ENCODE results near the gene OSBPL9. TPM values are rescaled to one million over a fixed set of nuclear protein-coding genes. Genes with fewer than 3 reads are reported as not detected.

Gene OSBPL9
- total RNA-seq, 4 donors from 2014 or later = 65.8 to 206 (median 136) TPM

DNA sequence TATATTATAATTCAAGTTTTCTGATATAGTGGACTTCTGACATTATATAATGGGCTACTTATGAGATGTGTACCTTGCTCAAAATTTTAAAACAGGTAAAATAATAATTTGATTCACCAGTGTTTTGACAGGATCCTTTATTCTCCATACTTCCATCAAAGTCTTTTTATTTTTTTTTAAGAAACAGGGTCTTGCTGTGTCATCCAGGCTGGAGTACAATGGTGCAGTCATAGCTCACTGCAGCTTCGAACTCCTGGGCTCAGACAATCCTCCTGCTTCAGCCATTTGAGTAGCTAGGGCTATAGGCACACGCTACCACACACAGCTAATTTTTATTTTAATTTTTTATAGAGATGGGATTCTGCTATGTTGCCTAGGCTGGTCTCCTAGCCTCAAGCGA, 132.3 kb downstream of the OSBPL9 start:
- intact Hi-C loops (cut with DNase I; ENCODE audit: low total_unique reads) = no loop called here
- DNase-seq (no peak), ATAC-seq (no peak)
- Histone ChIP-seq H3K27me3 (no peaks in the 10 kb centered on the region), H3K9me3 (no peaks in the 10 kb centered on the region), H3K4me3 (no peak overlapping the region), H3K36me3 (peaks cover 0 to 28% of the 10 kb centered on the region in 2 donors), H3K27ac (no peak overlapping the region), H3K4me1 (peaks cover 7 to 8% of the 10 kb centered on the region in 2 donors)
- TF ChIP-seq, protein P1, sequence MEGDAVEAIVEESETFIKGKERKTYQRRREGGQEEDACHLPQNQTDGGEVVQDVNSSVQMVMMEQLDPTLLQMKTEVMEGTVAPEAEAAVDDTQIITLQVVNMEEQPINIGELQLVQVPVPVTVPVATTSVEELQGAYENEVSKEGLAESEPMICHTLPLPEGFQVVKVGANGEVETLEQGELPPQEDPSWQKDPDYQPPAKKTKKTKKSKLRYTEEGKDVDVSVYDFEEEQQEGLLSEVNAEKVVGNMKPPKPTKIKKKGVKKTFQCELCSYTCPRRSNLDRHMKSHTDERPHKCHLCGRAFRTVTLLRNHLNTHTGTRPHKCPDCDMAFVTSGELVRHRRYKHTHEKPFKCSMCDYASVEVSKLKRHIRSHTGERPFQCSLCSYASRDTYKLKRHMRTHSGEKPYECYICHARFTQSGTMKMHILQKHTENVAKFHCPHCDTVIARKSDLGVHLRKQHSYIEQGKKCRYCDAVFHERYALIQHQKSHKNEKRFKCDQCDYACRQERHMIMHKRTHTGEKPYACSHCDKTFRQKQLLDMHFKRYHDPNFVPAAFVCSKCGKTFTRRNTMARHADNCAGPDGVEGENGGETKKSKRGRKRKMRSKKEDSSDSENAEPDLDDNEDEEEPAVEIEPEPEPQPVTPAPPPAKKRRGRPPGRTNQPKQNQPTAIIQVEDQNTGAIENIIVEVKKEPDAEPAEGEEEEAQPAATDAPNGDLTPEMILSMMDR (IDR thresholded peaks at IDR 0.05 in 4 of 5, conservative IDR thresholded peaks at IDR 0.05 in 1 of 5) = no peak
- no peak for TF ChIP-seq POLR2A (IDR thresholded peaks at IDR 0.05)
- in situ Hi-C loops (cut with MboI; ENCODE audit: low sequenced_read_pairs in 4 of 4) = no loop called here

DNA sequence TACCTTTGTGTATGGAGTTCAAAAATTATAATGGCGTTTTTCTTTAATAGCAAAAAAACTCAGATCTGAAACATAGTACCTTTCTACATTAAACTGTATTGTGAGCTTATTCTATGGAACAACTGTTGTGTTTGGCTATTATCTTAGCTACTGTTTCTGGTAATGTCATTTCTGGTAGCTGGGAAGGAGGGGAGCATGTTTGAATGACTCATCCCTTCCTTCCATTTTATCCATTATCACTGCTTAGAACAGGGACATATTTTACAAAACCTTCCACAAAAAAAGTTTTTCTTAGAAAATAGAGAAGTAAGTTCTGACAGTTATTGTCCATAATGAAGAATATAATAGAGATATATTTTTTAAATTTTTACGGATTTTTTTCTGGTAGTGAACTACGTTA, 133.3 kb downstream of the OSBPL9 start:
- Histone ChIP-seq H3K4me1 (peaks cover 0 to under 1% of the 10 kb centered on the region in 2 donors), H3K4me3 (no peak overlapping the region), H3K36me3 (peaks cover 0 to 35% of the 10 kb centered on the region in 2 donors), H3K9me3 (no peaks in the 10 kb centered on the region), H3K27ac (peak overlapping the region in 1 of 4 donors; percentile 15), H3K27me3 (no peaks in the 10 kb centered on the region)
- intact Hi-C loops (cut with DNase I; ENCODE audit: low total_unique reads) (no loop called here), in situ Hi-C loops (cut with MboI; ENCODE audit: low sequenced_read_pairs in 4 of 4) (loop anchor here in 2 of 4 donors (25.0 kb wide), 1 partner anchor 113 kb away; no protein-coding TSS in a partner anchor)
- ATAC-seq = no peak
- TF ChIP-seq, protein P1 (IDR thresholded peaks at IDR 0.05 in 4 of 5, conservative IDR thresholded peaks at IDR 0.05 in 1 of 5) = no peak
- no peak for TF ChIP-seq POLR2A (IDR thresholded peaks at IDR 0.05)
- DNase-seq = no peak

DNA sequence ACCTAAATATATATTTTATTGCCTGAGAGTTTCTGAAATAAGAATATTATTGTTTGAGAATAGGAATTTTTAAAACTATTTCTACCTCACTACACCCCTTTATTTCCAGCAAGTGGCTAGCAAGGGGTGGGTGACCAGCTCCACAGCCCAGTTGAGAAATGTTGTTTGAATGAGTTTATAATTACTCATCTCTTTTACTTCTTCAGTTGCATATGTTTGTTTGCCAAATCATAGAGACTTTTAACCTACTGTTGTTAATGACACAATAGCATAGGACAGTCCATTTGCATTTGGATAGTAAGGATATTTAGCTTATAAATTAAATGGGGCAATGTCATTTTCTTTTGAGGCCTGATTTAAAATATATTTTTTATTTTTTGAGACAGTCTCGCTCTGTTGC, 133.8 kb downstream of the OSBPL9 start:
- no peaks in the 10 kb centered on the region for H3K27me3 ChIP-seq
- in situ Hi-C loops (cut with MboI; ENCODE audit: low sequenced_read_pairs in 4 of 4) = loop anchor here in 2 of 4 donors (25.0 kb wide), 1 partner anchor 113 kb away; no protein-coding TSS in a partner anchor
- peak overlapping the region in 1 of 4 donors; percentile 15 for H3K27ac ChIP-seq
- no peak for DNase-seq
- TF ChIP-seq POLR2A (IDR thresholded peaks at IDR 0.05) = no peak
- ATAC-seq = no peak
- H3K9me3 ChIP-seq = no peaks in the 10 kb centered on the region
- intact Hi-C loops (cut with DNase I; ENCODE audit: low total_unique reads) = no loop called here
- peaks cover 0 to 3% of the 10 kb centered on the region in 2 donors for H3K4me1 ChIP-seq
- H3K36me3 ChIP-seq = peaks cover 0 to 35% of the 10 kb centered on the region in 2 donors
- H3K4me3 ChIP-seq = no peak overlapping the region

GRCh38 chr1:51752073-51752948, 135.4 kb downstream of the OSBPL9 start:
- peaks cover 1 to 10% of the 10 kb centered on the region in 2 donors for H3K4me1 ChIP-seq
- TF ChIP-seq, protein P1 (IDR thresholded peaks at IDR 0.05 in 4 of 5, conservative IDR thresholded peaks at IDR 0.05 in 1 of 5) = no peak
- TF ChIP-seq POLR2A (IDR thresholded peaks at IDR 0.05) = no peak
- peaks cover 0 to 35% of the 10 kb centered on the region in 2 donors for H3K36me3 ChIP-seq
- no peak for DNase-seq
- ATAC-seq = no peak
- no peaks in the 10 kb centered on the region for H3K9me3 ChIP-seq
- no peaks in the 10 kb centered on the region for H3K27me3 ChIP-seq
- in situ Hi-C loops (cut with MboI; ENCODE audit: low sequenced_read_pairs in 4 of 4) (loop anchor here in 2 of 4 donors (25.0 kb wide), 1 partner anchor 115 kb away; no protein-coding TSS in a partner anchor), intact Hi-C loops (cut with DNase I; ENCODE audit: low total_unique reads) (no loop called here)
- no peak overlapping the region for H3K27ac ChIP-seq
- no peak overlapping the region for H3K4me3 ChIP-seq

DNA sequence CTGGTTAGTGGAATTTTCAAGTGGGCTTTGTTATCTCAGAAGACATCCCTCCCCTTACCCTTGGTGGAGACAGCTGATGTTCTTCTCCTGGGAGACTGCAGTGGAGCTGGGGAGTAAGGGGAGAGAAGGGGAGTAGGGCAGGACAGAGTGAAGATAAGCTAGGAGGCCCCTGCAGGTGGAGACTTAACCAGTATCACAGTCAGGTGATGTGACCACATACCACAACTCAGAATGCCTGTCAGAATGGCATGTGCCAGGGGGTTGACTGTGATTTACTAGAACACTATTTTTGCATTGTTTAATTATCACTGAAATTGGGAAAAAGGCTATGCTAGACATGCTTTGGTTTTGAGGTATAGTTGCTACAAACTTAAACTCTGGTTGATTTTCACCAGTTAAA, 137.1 kb downstream of the OSBPL9 start:
- no peak overlapping the region for H3K4me3 ChIP-seq
- in situ Hi-C loops (cut with MboI; ENCODE audit: low sequenced_read_pairs in 4 of 4) (loop anchor here in 2 of 4 donors (25.0 kb wide), 1 partner anchor 117 kb away; no protein-coding TSS in a partner anchor), intact Hi-C loops (cut with DNase I; ENCODE audit: low total_unique reads) (no loop called here)
- peaks cover 5 to 11% of the 10 kb centered on the region in 2 donors for H3K4me1 ChIP-seq
- H3K9me3 ChIP-seq = no peaks in the 10 kb centered on the region
- no peak for ATAC-seq
- no peak overlapping the region for H3K27ac ChIP-seq
- DNase-seq = no peak
- TF ChIP-seq, protein P1 (IDR thresholded peaks at IDR 0.05 in 4 of 5, conservative IDR thresholded peaks at IDR 0.05 in 1 of 5) = no peak
- no peaks in the 10 kb centered on the region for H3K27me3 ChIP-seq
- H3K36me3 ChIP-seq = peaks cover 0 to 29% of the 10 kb centered on the region in 2 donors
